Kidney (tissue), 14 donors: ENCODE measurements around the gene AP1M1. TPM values are rescaled to one million over a fixed set of nuclear protein-coding genes. Genes with fewer than 3 reads are reported as not detected.

Experiments used
- DNase-seq, 5 donors: peaks; one replicate each; pipeline ENCODE4 v3.0.0-alpha.2; 2013 to 2020
- FAIRE-seq: peaks from 2 replicates; lab custom pipeline; 2012; peaks lifted over from hg19 to GRCh38; lab: Jason Lieb, UNC
- H3K27ac ChIP-seq, 2 donors: one replicate each; pipeline ENCODE4 v1.7.0; 2013; ENCODE audit warnings: low read depth in 2 of 2, low read length in 2 of 2, inconsistent platforms in 1 of 2
- H3K27me3 ChIP-seq: one replicate; pipeline ENCODE4 v1.7.1; 2013; ENCODE audit warnings: low read length, inconsistent platforms; ENCODE audit not compliant: control insufficient read depth, insufficient read depth
- H3K36me3 ChIP-seq, 3 donors: one replicate each; pipeline versions ENCODE4 v1.7.0 to v1.7.1; 2013; ENCODE audit warnings: low read length in 3 of 3, control low read depth in 1 of 3, inconsistent platforms in 1 of 3; ENCODE audit not compliant: insufficient read depth in 3 of 3, control insufficient read depth in 2 of 3
- H3K4me1 ChIP-seq, 3 donors: one replicate each; pipeline versions ENCODE4 v1.7.0 to v1.7.1; 2013; ENCODE audit warnings: low read length in 3 of 3, inconsistent platforms in 1 of 3, low read depth in 1 of 3; ENCODE audit not compliant: control insufficient read depth in 2 of 3, insufficient read depth in 2 of 3
- H3K4me3 ChIP-seq, 3 donors: one replicate each; pipeline versions ENCODE4 v1.7.0 to v1.8.1; 2013; ENCODE audit warnings: low read length in 3 of 3, control low read depth in 1 of 3, inconsistent platforms in 1 of 3
- H3K9ac ChIP-seq, 3 donors: one replicate each; pipeline versions ENCODE4 v1.7.0 to v1.7.1; 2013; ENCODE audit warnings: low read length in 3 of 3, control low read depth in 1 of 3, inconsistent platforms in 1 of 3
- H3K9me3 ChIP-seq, 3 donors: one replicate each; pipeline versions ENCODE4 v1.7.0 to v1.7.1; 2013; ENCODE audit warnings: low read length in 3 of 3, control low read depth in 1 of 3, inconsistent platforms in 1 of 3; ENCODE audit not compliant: control insufficient read depth in 2 of 3, insufficient read depth in 1 of 3
- CTCF ChIP-seq: IDR thresholded peaks from 3 replicates; pipeline ENCODE4 v1.5.1; 2012; ENCODE audit warnings: mild to moderate bottlenecking, moderate library complexity, borderline replicate concordance; ENCODE audit not compliant: insufficient read depth; ENCODE audit errors: extremely low read depth
- intact Hi-C: fragments of 100-400 bp; cut with DNase I; formaldehyde crosslinking; loops from one replicate; pipeline ENCODE4 v1.11.1; 2022
- polyA plus RNA-seq: library from polyadenylated mRNA; stranded (reverse); fragments of 350-450 nt; fragmentation: Illumina TruSeq; extraction: RNeasy Lipid Tissue Mini Kit (QIAGEN cat#74804); gene quantifications from one replicate; pipeline ENCODE4 v1.2.3, GENCODE V29; 2014; ENCODE audit warnings: low read depth, low replicate concordance; ENCODE audit not compliant: insufficient read depth
- total RNA-seq: library from RNA; stranded (reverse); fragmentation: NEBNext Ultra II Directional; extraction: Animal tissue kit (Norgen Biotek cat#: 25700); gene quantifications from one replicate; pipeline ENCODE4 v1.2.1, GENCODE V29; 2021
- donor health status: control.
- donor health status: control.
- donor health status: control.
- donor health status: control.
- donor health status: control.
- donor health status: DM: yes; HTN: yes; CAD: no.
- donor health status: Normal renal cell carcinoma (clear cell type).

The AP1M1 gene
- total and polyA plus RNA-seq, 2 donors from 2014 or later = 56.0 to 67.8 TPM

GRCh38 chr19:16265205-16265604, 67.5 kb downstream of the AP1M1 start:
- no peaks in the 10 kb centered on the region for H3K27me3 ChIP-seq
- H3K9ac ChIP-seq = no peak overlapping the region
- H3K36me3 ChIP-seq = no peaks in the 10 kb centered on the region
- no peak for TF ChIP-seq CTCF
- H3K27ac ChIP-seq = no peak overlapping the region
- no peak overlapping the region for H3K4me3 ChIP-seq
- no peak for FAIRE-seq
- H3K9me3 ChIP-seq = no peaks in the 10 kb centered on the region
- intact Hi-C loops = no loop called here
- H3K4me1 ChIP-seq = peaks cover 0 to 3% (median 0%) of the 10 kb centered on the region in 3 donors
- no peak for DNase-seq

DNA sequence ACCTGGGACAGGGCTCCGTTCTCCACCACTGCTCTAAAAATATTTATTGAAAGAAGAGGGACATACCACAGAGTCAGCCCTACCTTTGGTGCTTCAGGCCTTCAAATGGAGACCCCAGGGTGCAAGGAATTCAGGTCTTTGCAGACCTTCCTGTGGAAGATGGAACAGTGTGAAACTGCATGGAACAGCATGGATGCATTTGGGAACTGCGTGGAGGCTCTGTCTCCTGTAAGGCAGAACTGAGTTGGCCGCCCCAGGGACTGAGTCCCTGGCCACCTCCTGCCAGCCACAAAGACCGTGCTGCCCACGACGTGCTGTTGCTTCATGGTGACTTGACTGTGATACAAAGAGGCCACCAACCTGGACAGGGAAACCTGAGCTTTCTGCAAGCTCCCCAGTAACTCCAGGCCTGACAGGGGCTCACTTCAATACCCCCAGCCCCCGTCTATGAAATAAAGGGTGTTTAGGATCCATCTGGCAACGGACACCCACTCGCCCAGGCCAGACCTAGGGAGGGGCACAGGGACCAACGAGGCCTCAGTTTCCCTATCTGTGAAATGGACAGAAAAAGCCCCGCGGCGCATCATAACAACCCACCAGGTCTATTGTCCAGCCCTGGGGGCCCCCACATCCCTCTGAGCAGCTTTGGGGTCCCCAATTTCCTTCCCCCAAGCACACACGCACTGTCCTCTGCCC, 68.3 kb downstream of the AP1M1 start:
- Histone ChIP-seq H3K9me3 (no peaks in the 10 kb centered on the region), H3K4me3 (no peak overlapping the region), H3K27ac (no peak overlapping the region), H3K36me3 (no peaks in the 10 kb centered on the region), H3K27me3 (no peaks in the 10 kb centered on the region), H3K9ac (no peak overlapping the region), H3K4me1 (peaks cover 0 to 3% (median 0%) of the 10 kb centered on the region in 3 donors)
- FAIRE-seq (no peak), DNase-seq (peak in 1 of 5 donors; percentile 36)
- intact Hi-C loops = no loop called here
- no peak for TF ChIP-seq CTCF

GRCh38 chr19:16266586-16266942, 68.9 kb downstream of the AP1M1 start:
- peaks cover 0 to 2% (median 0%) of the 10 kb centered on the region in 3 donors for H3K4me1 ChIP-seq
- TF ChIP-seq CTCF = no peak
- FAIRE-seq (no peak), DNase-seq (peak in 1 of 5 donors; percentile 42)
- H3K27ac ChIP-seq = no peak overlapping the region
- H3K4me3 ChIP-seq = no peak overlapping the region
- no peak overlapping the region for H3K9ac ChIP-seq
- H3K36me3 ChIP-seq = no peaks in the 10 kb centered on the region
- no peaks in the 10 kb centered on the region for H3K9me3 ChIP-seq
- no peaks in the 10 kb centered on the region for H3K27me3 ChIP-seq
- intact Hi-C loops = no loop called here
